Panc1 (cell line): ENCODE data around the gene NRCAM. TPM values are rescaled to one million over a fixed set of nuclear protein-coding genes. Genes with fewer than 3 reads are reported as not detected.

Source experiments
- ATAC-seq: fragments of 200-7000 bp; cut with Tn5 transposase; 2 replicates; pipeline ENCODE4 v1.9.1; 2020; ENCODE audit warnings: mild to moderate bottlenecking, moderate library complexity
- BruUV-seq: library from RNA; stranded (reverse); fragments of 400-500 nt; replicated peaks from 2 replicates; lab custom pipeline; 2021; lab: Mats Ljungman, UMichigan
- CTCF ChIA-PET: fragments of 300-600 bp; sonication (Branson Sonifier 250); formaldehyde crosslinking; loops from one replicate; lab custom pipeline; 2022; ENCODE audit warnings: antibody characterized with exemption; lab: Charles Lee
- POLR2A ChIA-PET: fragments of 300-600 bp; sonication (Branson Sonifier 250); formaldehyde crosslinking; loops from one replicate; lab custom pipeline; 2022; ENCODE audit warnings: antibody characterized with exemption; lab: Charles Lee
- DNase-seq: peaks from one replicate; pipeline ENCODE4 v3.0.0-alpha.2; 2010; ENCODE audit warnings: low read depth, low spot score
- H3K27ac ChIP-seq: 2 replicates; pipeline ENCODE4 v1.5.1; 2011; ENCODE audit warnings: mild to moderate bottlenecking, low read length, inconsistent platforms
- H3K27me3 ChIP-seq: fragments of 200-500 bp; sonication (Bioruptor generic); 2 replicates; pipeline ENCODE4 v1.6.0; 2014; ENCODE audit warnings: low read length, inconsistent platforms; ENCODE audit not compliant: control insufficient read depth, insufficient read depth
- H3K36me3 ChIP-seq: fragments of 200-500 bp; sonication (Bioruptor generic); 2 replicates; pipeline ENCODE4 v1.5.1; 2014; ENCODE audit warnings: inconsistent platforms, mild to moderate bottlenecking, low read length, moderate library complexity; ENCODE audit not compliant: control insufficient read depth, insufficient read depth
- H3K4me1 ChIP-seq: 2 replicates; pipeline ENCODE4 v1.5.1; 2011; ENCODE audit warnings: inconsistent platforms, mild to moderate bottlenecking, low read length, moderate library complexity; ENCODE audit not compliant: control insufficient read depth, insufficient read depth
- H3K4me3 ChIP-seq, 2 experiments: 2 replicates each; pipeline ENCODE4 v1.5.1; 2011 to 2012; ENCODE audit warnings: low read depth in 2 of 2, low read length in 2 of 2, mild to moderate bottlenecking in 2 of 2, inconsistent platforms in 1 of 2, moderate library complexity in 1 of 2
- H3K9me3 ChIP-seq: fragments of 200-500 bp; sonication (Bioruptor generic); 2 replicates; pipeline ENCODE4 v1.5.1; 2014; ENCODE audit warnings: low read depth, mild to moderate bottlenecking, inconsistent platforms, low read length, moderate library complexity; ENCODE audit not compliant: control insufficient read depth, insufficient read depth
- CTCF ChIP-seq: fragments of 450-650 bp; IDR thresholded peaks from 2 replicates; pipeline ENCODE4 v1.5.1; 2017; ENCODE audit warnings: mild to moderate bottlenecking
- POLR2AphosphoS5 ChIP-seq: IDR thresholded peaks from 2 replicates; pipeline ENCODE4 v1.6.1; 2012; ENCODE audit warnings: mild to moderate bottlenecking, low read depth, low read length, moderate library complexity
- REST ChIP-seq, 2 experiments: IDR thresholded peaks; 2 replicates each; pipeline ENCODE4 v1.6.1; 2011 to 2012; ENCODE audit warnings: low read depth in 2 of 2, control low read depth in 1 of 2, low read length in 1 of 2, mild to moderate bottlenecking in 1 of 2, moderate library complexity in 1 of 2; ENCODE audit not compliant: insufficient read depth in 1 of 2
- SIN3A ChIP-seq: IDR thresholded peaks from 2 replicates; pipeline ENCODE4 v1.6.1; 2012; ENCODE audit warnings: low read depth, mild to moderate bottlenecking, low read length, moderate library complexity, borderline replicate concordance; ENCODE audit not compliant: insufficient read depth
- TCF7L2 ChIP-seq: IDR thresholded peaks from 2 replicates; pipeline ENCODE4 v1.6.1; 2011; ENCODE audit warnings: mild to moderate bottlenecking, low read depth, low read length, inconsistent platforms
- in situ Hi-C: cut with HindIII; loops from 2 replicates; pipeline ENCODE4 v1.10.0; 2016; ENCODE audit warnings: low sequenced_read_pairs, low pct_unique_long_range_greater_than_20kb
- intact Hi-C: fragments of 100-400 bp; cut with micrococcal nuclease; formaldehyde crosslinking; loops from one replicate; pipeline ENCODE4 v1.10.0; 2022; ENCODE audit not compliant: unreplicated experiment
- total RNA-seq: library from RNA; stranded (reverse); gene quantifications from one replicate; pipeline ENCODE4 v1.2.1, GENCODE V29; 2021; ENCODE audit not compliant: unreplicated experiment

NRCAM gene
- total RNA-seq, 1 experiment from 2014 or later, result 0.21 TPM

- DNase-seq (no peak), ATAC-seq (no peak)
- Histone ChIP-seq H3K4me3 (no peak overlapping the region), H3K4me1 (no peaks in the 10 kb centered on the region), H3K9me3 (no peaks in the 10 kb centered on the region), H3K27ac (no peak overlapping the region), H3K36me3 (no peaks in the 10 kb centered on the region), H3K27me3 (peaks cover 28% of the 10 kb centered on the region)
- intact Hi-C loops (loop anchor here (5.0 kb wide), 1 partner anchor 268 kb away; no protein-coding TSS in a partner anchor), in situ Hi-C loops (no loop called here)
- TF ChIP-seq CTCF (no peak), REST (IDR thresholded peaks at IDR 0.05; ENCODE audit: insufficient read depth in 1 of 2, low read depth in 2 of 2, low read length in 1 of 2) (no peak), POLR2AphosphoS5 (no peak), TCF7L2 (no peak), SIN3A (no peak)
- BruUV-seq, result no TSS peak
- CTCF ChIA-PET, result no interaction called here
- POLR2A ChIA-PET, result no interaction called here
Observed at GRCh38 chr7:108450160-108450559, 6.1 kb downstream of the NRCAM start.

- TF ChIP-seq CTCF (no peak), POLR2AphosphoS5 (no peak), TCF7L2 (no peak), REST (IDR thresholded peaks at IDR 0.05; ENCODE audit: insufficient read depth in 1 of 2, low read depth in 2 of 2, low read length in 1 of 2) (no peak), SIN3A (no peak)
- H3K4me3 ChIP-seq, result no peak overlapping the region
- no TSS peak for BruUV-seq
- CTCF ChIA-PET, result no interaction called here
- peaks cover 28% of the 10 kb centered on the region for H3K27me3 ChIP-seq
- H3K36me3 ChIP-seq, result no peaks in the 10 kb centered on the region
- DNase-seq (no peak), ATAC-seq (no peak)
- H3K4me1 ChIP-seq, result no peaks in the 10 kb centered on the region
- POLR2A ChIA-PET, result no interaction called here
- H3K9me3 ChIP-seq, result no peaks in the 10 kb centered on the region
- H3K27ac ChIP-seq, result no peak overlapping the region
- intact Hi-C loops, result no loop called here
- in situ Hi-C loops, result no loop called here
Observed at GRCh38 chr7:108449521-108449920, 6.7 kb downstream of the NRCAM start.
